Vagina (tissue), 2 donors: ENCODE measurements around the gene BCAS3. TPM values are rescaled to one million over a fixed set of nuclear protein-coding genes. Genes with fewer than 3 reads are reported as not detected.

Source experiments
- DNase-seq, 2 donors: peaks; one replicate each; pipeline ENCODE4 v3.0.0-alpha.2; 2017; ENCODE audit errors: extremely low spot score in 2 of 2
- H3K27ac ChIP-seq: fragments of 200-600 bp; sonication (generic); one replicate; pipeline ENCODE4 v1.5.1; 2019
- H3K27me3 ChIP-seq: fragments of 200-600 bp; sonication (generic); one replicate; pipeline ENCODE4 v1.5.1; 2019
- H3K36me3 ChIP-seq, 2 donors: fragments of 200-600 bp; sonication (generic); one replicate each; pipeline ENCODE4 v1.5.1; 2017 to 2019
- H3K4me1 ChIP-seq: fragments of 200-600 bp; sonication (generic); one replicate; pipeline ENCODE4 v1.5.1; 2019
- H3K4me3 ChIP-seq, 2 donors: fragments of 200-600 bp; sonication (generic); 1 replicate in 1 of 2; 2 replicates in 1 of 2; pipeline ENCODE4 v1.5.1; 2016 to 2019
- H3K9me3 ChIP-seq: fragments of 200-600 bp; sonication (generic); one replicate; pipeline ENCODE4 v1.5.1; 2019
- CTCF ChIP-seq, 3 experiments: fragments of 450-650 bp in 2 of 3; fragments of 200-600 bp in 1 of 3; sonication (generic) in 1 of 3; IDR thresholded peaks; one replicate each; pipeline ENCODE4 v1.5.1; 2017 to 2019; ENCODE audit warnings: antibody characterized with exemption in 3 of 3, mild to moderate bottlenecking in 2 of 3, moderate library complexity in 2 of 3
- POLR2A ChIP-seq, 2 donors: fragments of 450-650 bp; IDR thresholded peaks; one replicate each; pipeline ENCODE4 v1.6.1; 2017; ENCODE audit warnings: antibody characterized with exemption in 2 of 2, mild to moderate bottlenecking in 2 of 2, moderate library complexity in 2 of 2
- POLR2AphosphoS5 ChIP-seq, 2 donors: sonication (generic); formaldehyde crosslinking; IDR thresholded peaks; one replicate each; pipeline ENCODE4 v1.9.0; 2017; ENCODE audit warnings: antibody characterized with exemption in 2 of 2, mild to moderate bottlenecking in 2 of 2, low read depth in 1 of 2; ENCODE audit not compliant: insufficient read depth in 1 of 2
- intact Hi-C: fragments of 100-400 bp; cut with DNase I; formaldehyde crosslinking; loops from one replicate; pipeline ENCODE4 v1.15.1; 2023
- total RNA-seq: library from RNA; depleted of rRNA; stranded (reverse); fragments of >200 nt; gene quantifications from one replicate; pipeline ENCODE4 v1.2.3, GENCODE V29; 2016

BCAS3 gene
- total RNA-seq, 1 donor from 2014 or later: 33.1 TPM

DNA sequence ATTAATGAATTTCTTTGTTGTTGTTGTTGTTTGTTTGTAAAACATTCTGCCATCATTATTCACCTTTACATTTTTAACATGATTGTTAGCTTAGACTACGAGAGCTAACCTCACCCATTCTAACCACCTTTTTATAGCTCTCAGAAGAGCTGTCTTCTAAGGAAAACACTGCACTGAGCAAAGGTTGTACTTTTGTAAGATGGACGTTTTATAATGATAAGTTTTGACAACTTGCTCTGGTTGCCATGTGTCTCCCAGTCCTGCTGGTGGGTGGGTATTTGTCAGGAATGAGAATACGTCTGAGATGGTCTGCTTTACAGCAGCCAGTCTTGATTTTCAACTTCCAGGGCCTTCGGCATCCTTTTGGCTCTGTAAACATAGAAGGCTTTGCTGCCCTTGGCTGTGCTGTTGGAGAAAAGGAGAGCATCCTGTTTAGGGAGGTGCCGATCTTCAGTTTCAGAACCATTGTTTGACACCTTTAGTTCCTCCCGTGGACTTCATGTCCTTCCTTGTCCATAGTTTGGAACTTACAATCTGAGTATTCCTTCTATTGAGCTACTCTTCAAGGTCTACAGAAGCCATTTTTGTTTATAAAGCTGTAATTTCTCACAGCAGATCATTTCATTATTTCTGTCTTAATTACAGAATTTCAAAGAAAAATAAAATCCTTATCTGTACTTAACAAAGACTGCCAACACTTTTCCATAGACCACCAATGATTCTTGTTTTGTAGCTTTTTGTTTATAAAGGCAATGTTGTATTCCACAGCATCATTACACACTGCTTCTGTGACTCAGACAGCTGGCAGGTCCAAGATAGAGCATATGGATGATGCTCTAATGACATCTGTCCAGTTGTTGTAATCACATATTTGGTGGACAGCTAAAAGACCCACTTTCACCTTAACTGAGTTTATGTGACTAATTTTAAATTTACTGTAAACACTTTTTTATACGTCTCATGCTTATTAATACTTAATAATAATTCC is 451.9 kb downstream of the BCAS3 start:
- H3K27ac ChIP-seq: no peak overlapping the region
- DNase-seq: no peak
- H3K4me3 ChIP-seq: no peak overlapping the region
- H3K27me3 ChIP-seq: no peaks in the 10 kb centered on the region
- no peak for TF ChIP-seq POLR2AphosphoS5 (IDR thresholded peaks at IDR 0.05; ENCODE audit: insufficient read depth in 1 of 2, low read depth in 1 of 2)
- no peak for TF ChIP-seq POLR2A (IDR thresholded peaks at IDR 0.05)
- TF ChIP-seq CTCF (IDR thresholded peaks at IDR 0.05): no peak
- H3K9me3 ChIP-seq: no peaks in the 10 kb centered on the region
- H3K4me1 ChIP-seq: peaks cover 7% of the 10 kb centered on the region
- intact Hi-C loops: no loop called here
- no peaks in the 10 kb centered on the region for H3K36me3 ChIP-seq

DNA sequence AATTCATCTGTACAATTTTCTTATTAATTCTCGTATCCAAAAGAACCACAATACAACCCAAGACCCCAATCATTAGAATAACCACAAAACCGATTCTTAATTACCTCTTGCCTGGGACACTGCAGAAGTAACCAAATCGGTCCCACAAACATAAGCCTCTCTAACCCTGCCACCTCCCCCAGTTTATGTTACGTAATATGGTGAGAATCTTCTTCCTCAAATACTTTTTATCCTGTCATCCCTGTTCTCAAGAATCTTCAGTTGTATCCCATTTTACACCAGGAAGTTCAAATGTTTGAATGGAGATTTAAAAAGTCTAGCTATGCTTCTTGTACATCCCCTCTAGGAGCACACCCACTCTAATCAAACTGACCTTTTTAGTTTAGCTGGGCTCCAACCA is 452.7 kb downstream of the BCAS3 start:
- DNase-seq: no peak
- intact Hi-C loops: no loop called here
- H3K4me3 ChIP-seq: no peak overlapping the region
- no peaks in the 10 kb centered on the region for H3K9me3 ChIP-seq
- TF ChIP-seq POLR2A (IDR thresholded peaks at IDR 0.05): no peak
- TF ChIP-seq CTCF (IDR thresholded peaks at IDR 0.05): no peak
- H3K4me1 ChIP-seq: peaks cover 7% of the 10 kb centered on the region
- no peaks in the 10 kb centered on the region for H3K36me3 ChIP-seq
- H3K27me3 ChIP-seq: no peaks in the 10 kb centered on the region
- H3K27ac ChIP-seq: no peak overlapping the region

DNA sequence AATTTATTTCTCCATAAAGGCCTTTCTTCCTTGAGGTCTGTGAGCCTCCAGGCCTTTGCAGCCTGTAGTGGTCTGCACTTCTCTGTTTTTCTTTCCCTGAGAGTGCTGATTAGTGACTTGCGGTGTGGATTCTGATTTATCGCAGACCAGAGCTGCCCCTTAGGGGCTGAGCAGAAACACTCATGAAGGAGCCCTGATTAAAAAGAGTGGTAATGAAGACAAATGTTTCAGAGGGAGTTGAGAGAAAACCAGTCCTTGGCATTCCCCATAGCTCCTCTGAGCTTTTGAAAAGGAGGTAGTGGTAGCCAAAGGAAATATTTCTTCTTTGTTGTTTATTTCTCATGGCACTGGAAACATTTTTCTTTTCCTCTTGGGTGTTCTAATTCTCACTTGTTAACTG is 453.9 kb downstream of the BCAS3 start:
- Histone ChIP-seq H3K4me3 (no peak overlapping the region), H3K4me1 (peaks cover 7% of the 10 kb centered on the region), H3K9me3 (no peaks in the 10 kb centered on the region), H3K36me3 (no peaks in the 10 kb centered on the region), H3K27ac (no peak overlapping the region), H3K27me3 (no peaks in the 10 kb centered on the region)
- DNase-seq: no peak
- intact Hi-C loops: no loop called here
- TF ChIP-seq POLR2A (IDR thresholded peaks at IDR 0.05): no peak
- TF ChIP-seq POLR2AphosphoS5 (IDR thresholded peaks at IDR 0.05; ENCODE audit: insufficient read depth in 1 of 2, low read depth in 1 of 2): no peak
- TF ChIP-seq CTCF (IDR thresholded peaks at IDR 0.05): no peak

DNA sequence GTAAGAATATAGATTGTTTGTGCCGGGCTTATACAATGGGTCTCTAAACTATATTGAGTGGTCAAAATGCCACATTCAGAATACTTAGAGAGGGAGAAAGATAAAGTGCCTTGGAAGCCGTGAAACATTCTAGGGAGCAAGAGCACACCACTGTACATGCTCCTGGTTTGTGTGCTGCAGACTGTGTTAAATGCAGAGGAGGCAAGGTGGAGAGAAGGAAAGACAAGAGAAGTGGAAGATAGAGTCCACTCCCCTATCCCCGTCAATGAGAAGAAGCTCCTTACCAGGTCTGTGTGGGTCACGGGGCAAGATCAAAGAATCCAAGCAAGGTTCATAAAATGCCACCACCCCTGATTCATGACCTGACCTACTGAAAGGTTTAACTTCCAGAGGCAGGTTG is 454.9 kb downstream of the BCAS3 start:
- no peaks in the 10 kb centered on the region for H3K36me3 ChIP-seq
- no peak for DNase-seq
- TF ChIP-seq POLR2A (IDR thresholded peaks at IDR 0.05) (no peak), CTCF (IDR thresholded peaks at IDR 0.05) (no peak), POLR2AphosphoS5 (IDR thresholded peaks at IDR 0.05; ENCODE audit: insufficient read depth in 1 of 2, low read depth in 1 of 2) (no peak)
- no peak overlapping the region for H3K27ac ChIP-seq
- intact Hi-C loops: no loop called here
- H3K4me1 ChIP-seq: peaks cover 7% of the 10 kb centered on the region
- no peak overlapping the region for H3K4me3 ChIP-seq
- no peaks in the 10 kb centered on the region for H3K27me3 ChIP-seq
- no peaks in the 10 kb centered on the region for H3K9me3 ChIP-seq

- DNase-seq: no peak
- Histone ChIP-seq H3K4me1 (peaks cover 9% of the 10 kb centered on the region), H3K4me3 (no peak overlapping the region), H3K27me3 (no peaks in the 10 kb centered on the region), H3K9me3 (no peaks in the 10 kb centered on the region), H3K36me3 (no peaks in the 10 kb centered on the region), H3K27ac (no peak overlapping the region)
- intact Hi-C loops: no loop called here
- TF ChIP-seq POLR2A (IDR thresholded peaks at IDR 0.05) (no peak), CTCF (IDR thresholded peaks at IDR 0.05) (no peak), POLR2AphosphoS5 (IDR thresholded peaks at IDR 0.05; ENCODE audit: insufficient read depth in 1 of 2, low read depth in 1 of 2) (no peak)
Observed at GRCh38 chr17:61133853-61134252, 456.2 kb downstream of the BCAS3 start.
